HG03064 (cell line): Measurements from ENCODE around the gene ZMAT3.

Experiments used
- ATAC-seq: cut with Tn5 transposase; IDR thresholded peaks from one replicate; pipeline ENCODE4 v1.9.1; 2021; ENCODE audit warnings: low read depth; ENCODE audit not compliant: unreplicated experiment

Gene ZMAT3

DNA sequence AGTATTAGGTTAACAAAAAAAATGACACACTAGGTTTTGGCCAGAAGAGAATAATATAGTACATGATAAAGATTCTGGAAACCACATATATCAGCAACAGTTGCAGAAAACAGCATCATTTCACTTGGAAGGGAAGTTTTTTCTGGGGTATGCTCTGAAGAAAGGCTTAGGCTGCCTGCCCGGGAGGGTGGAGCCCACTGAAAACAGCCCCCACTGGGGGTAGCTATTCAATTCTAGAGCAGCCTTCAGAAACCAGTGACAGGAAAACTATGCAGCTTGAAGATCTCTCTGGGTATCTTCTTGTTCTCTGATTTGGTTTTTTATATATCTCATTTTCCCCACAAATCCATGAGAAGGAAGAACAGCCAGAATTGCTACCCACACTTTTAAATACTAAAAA lies 43.2 kb downstream of the ZMAT3 start:
- ATAC-seq: no peak

DNA sequence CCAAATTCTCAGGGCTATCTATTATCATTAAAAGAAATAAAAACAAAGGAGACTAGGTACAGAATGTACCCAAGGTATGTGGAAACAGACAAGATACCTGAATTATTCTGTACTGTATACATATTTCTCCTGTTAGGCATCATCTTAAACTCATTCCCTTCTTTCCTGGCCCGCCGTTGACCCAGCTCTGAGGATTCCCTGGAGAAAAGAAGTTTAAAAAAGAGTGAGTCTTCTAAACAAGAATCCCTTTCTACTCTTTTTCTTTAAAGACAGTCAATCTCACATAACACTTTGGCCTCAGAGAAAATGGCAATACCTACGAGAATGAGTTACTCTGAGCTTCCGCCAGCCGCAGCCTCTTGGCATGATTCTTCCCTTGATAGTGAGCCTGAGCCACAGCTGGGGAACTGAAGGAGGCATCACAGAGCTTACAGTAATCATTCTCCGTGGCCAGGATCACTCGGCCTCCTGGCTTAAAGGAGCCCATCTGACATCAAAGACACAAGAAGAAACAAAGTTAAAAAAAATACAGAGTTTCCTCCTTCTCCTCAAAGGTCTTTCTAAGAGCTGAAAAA lies 44.2 kb downstream of the ZMAT3 start:
- ATAC-seq: no peak

GRCh38 chr3:179026636-179027035 lies 45.0 kb downstream of the ZMAT3 start:
- ATAC-seq: no peak

DNA sequence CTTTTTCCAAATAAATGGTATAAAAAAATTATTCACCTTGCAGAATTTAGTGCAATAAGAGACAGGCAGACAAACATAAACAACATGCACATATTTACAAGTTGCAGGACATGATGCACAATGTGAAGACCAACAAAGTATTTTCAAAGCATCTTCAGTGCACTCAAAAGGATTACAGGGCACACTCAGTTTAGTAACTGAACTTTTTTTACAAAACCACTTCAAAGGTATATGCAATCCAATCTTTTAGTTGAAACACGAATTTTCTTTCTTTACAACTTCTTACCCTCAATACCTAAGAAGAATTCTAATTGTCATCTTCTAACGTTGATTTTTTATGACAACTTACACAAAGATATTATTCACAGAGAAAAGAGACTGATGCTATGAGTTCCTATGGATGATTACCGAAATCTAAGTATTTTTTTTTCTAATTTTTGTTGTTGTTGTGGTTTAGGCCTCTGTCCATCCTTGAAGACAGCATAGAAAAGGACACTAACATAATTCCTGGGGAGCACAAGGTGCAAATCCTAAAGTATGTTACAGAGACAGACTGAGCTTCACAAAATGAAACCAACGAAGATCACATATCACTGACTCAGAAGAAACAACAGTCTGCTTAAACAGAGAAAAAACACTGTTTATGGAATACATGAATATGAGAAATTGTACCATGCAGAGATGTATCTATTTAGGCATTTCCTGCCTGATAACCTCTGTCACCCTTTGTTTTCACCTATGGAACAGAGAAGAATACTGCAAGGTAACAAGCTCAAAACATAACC lies 50.3 kb downstream of the ZMAT3 start:
- ATAC-seq: no peak

DNA sequence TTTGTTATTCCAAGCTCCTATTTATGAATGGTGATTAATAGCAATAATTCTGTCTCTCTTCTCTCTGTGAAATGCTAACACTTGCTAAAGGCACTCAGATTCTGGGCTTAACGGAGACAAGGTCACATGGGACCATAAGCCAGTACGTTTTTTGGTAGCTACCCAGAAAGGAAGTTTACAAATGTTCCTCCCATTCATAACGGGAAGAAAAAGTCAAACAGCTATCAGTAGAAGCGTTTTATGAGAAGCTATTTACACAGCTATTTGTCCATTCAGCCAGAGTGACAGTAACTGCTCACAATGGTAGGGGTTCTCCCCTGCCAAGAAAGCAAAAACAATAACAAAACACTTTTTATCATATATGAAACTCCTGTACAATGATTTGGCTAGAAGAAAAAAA lies 51.5 kb downstream of the ZMAT3 start:
- ATAC-seq: no peak

- no peak for ATAC-seq
Observed at GRCh38 chr3:179018808-179019207, 52.8 kb downstream of the ZMAT3 start.

- ATAC-seq: peak; percentile 63
Observed at GRCh38 chr3:179016979-179017670, 54.5 kb downstream of the ZMAT3 start.

DNA sequence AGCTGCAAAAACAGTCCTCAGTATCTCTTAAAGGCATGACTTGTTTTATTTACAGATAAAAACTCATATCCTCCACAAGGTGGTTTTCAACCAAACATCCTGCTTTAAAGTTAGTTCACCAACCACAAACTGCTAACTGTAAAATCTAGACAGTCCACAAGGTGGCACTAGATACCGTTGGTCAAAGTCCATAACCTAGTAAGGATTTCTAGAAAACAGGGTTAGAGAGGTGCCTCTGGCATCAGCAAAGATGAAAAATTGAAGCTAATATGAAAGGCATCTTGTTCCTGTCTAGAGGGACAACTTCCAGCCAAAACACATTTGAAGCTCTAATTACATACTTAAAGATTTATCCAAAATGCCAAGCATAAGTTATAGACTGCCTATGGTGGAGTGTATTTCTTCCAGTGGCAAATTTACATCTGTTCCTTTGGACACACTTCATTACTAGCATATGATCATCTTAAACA lies 56.0 kb downstream of the ZMAT3 start:
- peak; percentile 44 for ATAC-seq

GRCh38 chr3:179005706-179006105 lies 65.9 kb downstream of the ZMAT3 start:
- ATAC-seq: no peak

DNA sequence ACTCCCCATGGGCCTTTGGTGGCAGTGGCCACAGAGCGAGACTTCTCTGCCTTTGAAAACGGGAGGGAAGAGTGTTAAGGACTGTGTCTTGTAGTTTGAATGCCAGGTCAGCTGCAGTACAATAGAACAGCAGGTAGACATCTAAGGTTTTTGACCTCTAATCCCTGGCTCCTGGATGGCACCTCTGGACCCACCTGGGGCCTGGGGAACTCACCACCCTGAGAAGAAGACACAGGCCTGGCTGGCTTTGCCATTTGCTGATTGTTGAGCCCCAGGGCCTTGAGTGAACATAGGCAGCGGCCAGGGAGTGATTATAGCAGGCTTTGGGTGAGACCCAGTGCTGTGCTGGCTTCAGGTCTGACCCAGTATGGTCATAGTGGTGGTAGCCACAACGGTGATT lies 66.4 kb downstream of the ZMAT3 start:
- no peak for ATAC-seq

DNA sequence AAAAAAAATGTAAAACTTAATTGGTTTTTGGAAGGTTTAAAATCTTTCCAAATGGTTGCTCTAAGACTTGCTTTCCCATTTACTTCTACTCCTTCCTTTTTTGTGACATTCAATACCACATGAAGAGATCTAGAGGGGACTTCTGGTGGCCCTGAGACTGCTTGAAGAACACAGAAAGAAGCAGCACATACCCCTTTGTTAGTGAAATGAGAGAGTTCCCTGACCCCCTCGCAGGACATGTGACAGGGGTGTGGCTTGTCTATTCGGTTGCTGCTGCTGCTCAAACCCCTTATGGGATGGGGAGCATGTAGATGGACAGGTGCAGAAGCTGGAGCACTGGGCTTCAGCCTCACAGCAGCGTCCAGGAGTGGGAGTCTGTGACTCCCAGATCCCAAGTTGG lies 71.0 kb downstream of the ZMAT3 start:
- no peak for ATAC-seq

- no peak for ATAC-seq
Observed at GRCh38 chr3:179000144-179000543, 71.5 kb downstream of the ZMAT3 start.

- no peak for ATAC-seq
Observed at GRCh38 chr3:178996399-178996798, 75.2 kb downstream of the ZMAT3 start.

GRCh38 chr3:178990293-178990692 lies 81.3 kb downstream of the ZMAT3 start:
- no peak for ATAC-seq

GRCh38 chr3:178989821-178990220 lies 81.8 kb downstream of the ZMAT3 start:
- no peak for ATAC-seq

DNA sequence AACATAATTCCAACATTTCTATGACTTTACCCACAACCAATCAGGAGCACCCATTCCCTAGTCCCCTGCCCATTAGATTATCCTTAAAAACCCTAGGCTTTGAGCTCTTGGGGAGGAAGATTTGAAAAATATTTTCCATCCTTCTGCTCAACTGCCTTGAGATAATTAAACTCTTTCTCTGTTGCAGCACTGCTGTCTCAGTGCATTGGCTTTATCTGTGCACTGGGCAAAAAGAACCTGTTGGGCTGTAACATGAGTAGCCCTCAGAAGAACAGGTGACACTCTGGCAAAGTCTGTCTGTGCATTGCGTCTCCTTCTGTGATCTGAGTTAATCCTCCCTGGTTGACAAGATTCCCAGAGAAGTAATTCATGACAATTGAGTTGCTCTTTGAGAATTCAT lies 83.9 kb downstream of the ZMAT3 start:
- no peak for ATAC-seq

DNA sequence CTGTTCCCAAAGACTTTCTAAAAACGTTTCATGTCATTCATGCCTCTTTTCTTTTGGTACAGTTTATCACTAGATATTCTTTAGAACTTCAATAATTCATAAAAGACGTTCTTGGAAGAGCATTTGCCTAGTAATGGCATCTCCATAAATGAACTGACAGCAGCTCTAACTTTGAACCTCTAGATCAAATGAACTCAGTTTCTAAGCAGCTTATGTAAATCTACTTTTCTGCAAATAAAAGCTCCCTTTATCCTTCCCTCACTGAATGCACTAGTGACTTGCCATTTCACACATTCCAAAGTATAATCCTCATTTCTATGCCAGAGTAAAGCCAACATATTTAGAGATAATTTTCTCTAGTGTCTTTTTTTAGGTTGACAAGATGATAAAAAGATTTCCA lies 85.2 kb downstream of the ZMAT3 start:
- ATAC-seq: no peak

DNA sequence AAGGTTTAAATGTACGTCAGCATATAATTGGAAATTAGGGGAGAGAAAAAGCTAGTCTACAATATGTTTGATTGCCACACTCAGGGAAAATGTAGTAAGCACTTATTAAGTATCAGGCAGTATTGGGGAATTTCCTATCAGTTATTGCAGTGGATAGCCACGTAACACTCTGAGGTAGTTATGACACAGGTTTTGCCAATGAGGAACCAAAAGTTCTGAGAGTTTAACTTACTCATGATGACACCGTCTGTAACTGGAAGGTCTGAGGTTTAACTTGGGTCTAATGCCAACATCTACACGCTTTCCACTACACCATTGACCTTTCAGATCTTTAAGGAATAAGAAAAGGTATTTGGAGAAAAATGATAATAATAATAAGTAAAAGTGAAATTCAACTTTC lies 89.5 kb downstream of the ZMAT3 start:
- ATAC-seq: no peak

DNA sequence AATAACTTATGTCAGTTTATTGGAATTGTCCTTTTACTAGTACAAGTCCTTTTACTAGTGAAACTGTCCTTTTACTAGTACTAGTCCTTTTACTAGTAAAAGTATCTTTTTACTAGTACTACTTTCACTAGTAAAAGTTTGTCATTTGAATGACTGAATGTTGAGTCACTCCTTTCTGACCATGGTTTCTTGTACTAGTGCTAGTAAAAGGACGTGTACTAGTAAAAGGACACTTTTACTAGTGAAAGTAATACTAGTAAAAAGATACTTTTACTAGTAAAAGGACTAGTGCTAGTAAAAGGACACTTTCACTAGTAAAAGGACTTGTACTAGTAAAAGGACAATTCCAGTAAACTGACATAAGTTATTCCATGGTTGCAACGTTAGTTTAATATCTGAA lies 96.3 kb downstream of the ZMAT3 start:
- no peak for ATAC-seq

DNA sequence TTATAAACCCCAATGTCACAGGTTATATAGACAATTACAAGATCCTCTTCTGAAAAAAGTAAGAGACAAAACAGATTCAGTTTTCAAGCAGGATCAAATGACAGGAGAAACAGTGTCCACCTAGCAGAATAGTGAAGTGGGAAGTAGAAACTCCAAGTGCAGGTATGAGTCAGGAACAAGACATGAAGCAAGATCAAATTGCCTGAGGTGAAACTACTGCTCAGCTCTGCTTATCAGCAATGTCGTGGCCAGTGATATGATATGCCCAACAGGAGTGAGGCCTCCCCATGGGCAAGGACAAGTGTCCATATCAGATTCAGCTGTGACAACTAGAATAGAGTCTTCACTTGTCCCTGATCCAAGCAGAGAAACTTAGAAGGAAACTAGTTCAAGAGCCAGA lies 100.0 kb downstream of the ZMAT3 start:
- ATAC-seq: no peak

DNA sequence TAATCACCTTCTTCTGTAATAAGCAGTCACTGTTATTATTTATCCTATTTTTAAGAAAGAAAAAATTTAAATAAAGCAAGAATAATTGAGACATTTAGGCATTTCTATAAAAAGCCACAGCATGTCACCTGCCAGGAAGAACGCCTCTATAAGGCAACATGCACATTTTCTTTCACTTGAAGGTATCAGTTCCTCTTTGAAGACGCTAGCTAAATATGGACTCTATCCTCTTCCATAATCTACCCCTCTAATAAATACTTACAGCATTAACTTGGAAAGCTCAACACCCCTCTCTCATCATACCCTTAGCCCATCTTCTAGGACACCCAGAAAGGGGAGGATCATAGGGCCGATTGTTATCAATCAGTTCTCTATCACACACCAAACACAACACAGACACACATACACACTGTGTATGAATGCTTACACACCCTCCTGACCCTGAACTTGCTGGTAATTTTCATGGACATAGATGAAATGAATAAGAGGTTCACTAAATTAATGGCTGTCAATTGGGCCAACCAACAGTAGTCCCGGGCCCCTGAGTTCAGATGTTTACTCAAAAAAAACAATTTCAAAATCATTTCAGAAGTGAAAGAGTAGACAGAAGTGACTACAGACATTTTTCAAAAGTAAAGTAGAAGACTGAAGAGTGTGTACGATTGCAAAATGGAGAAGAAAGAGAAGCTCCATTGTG lies 102.5 kb downstream of the ZMAT3 start:
- peak; percentile 89 for ATAC-seq
